ENCODE results near the gene MAPK12. TPM values are rescaled to one million over a fixed set of nuclear protein-coding genes. Genes with fewer than 3 reads are reported as not detected.

The MAPK12 gene
- polyA plus RNA-seq, 1 donor from 2014 or later: 36.7 TPM

DNA sequence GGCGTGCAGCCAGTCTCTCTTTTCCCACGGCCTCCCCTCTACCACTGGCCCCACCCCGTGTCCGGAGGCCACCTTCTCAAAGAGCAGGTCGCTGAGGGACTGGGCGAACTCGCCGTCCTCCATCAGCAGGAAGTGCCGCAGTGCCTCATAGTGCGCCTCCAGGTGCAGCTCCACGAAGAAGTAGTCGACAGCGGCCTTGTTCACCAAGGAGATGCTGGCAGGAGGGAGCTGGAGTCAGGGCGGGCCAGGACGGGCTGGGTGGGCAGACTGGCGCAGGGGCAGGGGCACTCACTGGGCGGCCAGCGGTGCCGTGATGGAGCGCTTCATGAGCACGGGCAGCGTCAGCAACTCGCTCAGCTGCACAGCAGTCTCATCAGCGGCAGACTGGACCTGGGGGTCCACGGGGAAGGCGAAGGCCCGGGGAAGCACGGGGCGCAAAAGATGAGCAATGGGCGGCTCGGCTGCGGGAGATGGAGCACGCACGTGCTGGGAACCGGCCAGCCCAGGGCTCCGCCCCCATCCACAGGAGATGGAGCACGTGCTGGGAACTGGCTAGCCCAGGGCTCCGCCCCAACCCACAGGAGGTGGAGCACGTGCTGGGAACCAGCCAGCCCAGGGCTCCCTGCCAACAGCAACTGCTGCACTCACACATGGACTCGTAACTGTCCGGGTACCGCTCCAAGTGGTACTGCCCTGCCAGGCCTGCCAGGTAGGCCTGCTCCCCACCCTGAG is 42.3 kb downstream of the MAPK12 start:
- Histone ChIP-seq H3K27ac (ENCODE audit: low read length) (no peak overlapping the region), H4K20me1 (ENCODE audit: insufficient read depth) (no peaks in the 10 kb centered on the region), H3K79me2 (replicated peaks; ENCODE audit: insufficient read depth, low read length) (no peaks in the 10 kb centered on the region), H3K9me3 (ENCODE audit: low read length) (no peaks in the 10 kb centered on the region), H2AFZ (ENCODE audit: low read depth, low read length) (no peak overlapping the region), H3K36me3 (ENCODE audit: insufficient read depth, low read length) (no peaks in the 10 kb centered on the region), H3K9me2 (ENCODE audit: insufficient read depth, low read length) (no peaks in the 10 kb centered on the region), H3K9ac (ENCODE audit: low read length) (no peak overlapping the region), H3F3A (ENCODE audit: insufficient read depth, low read length, poor library complexity, severe bottlenecking) (no peaks in the 10 kb centered on the region), H3K4me3 (ENCODE audit: low read length) (no peak overlapping the region), H3K27me3 (ENCODE audit: insufficient read depth, low read depth, low read length) (no peaks in the 10 kb centered on the region), H3K4me2 (ENCODE audit: low read length) (no peak overlapping the region)
- no peak for TF ChIP-seq EZH2 (IDR thresholded peaks at IDR 0.05; ENCODE audit: borderline replicate concordance, insufficient read depth, low read length, poor library complexity, severe bottlenecking)
- TF ChIP-seq SMC3 (conservative IDR thresholded peaks at IDR 0.05; ENCODE audit: poor library complexity): no peak
- no peak for TF ChIP-seq MXI1 (conservative IDR thresholded peaks at IDR 0.05; ENCODE audit: poor library complexity, severe bottlenecking)
- TF ChIP-seq EP300 (conservative IDR thresholded peaks at IDR 0.05; ENCODE audit: poor library complexity, severe bottlenecking): no peak
- TF ChIP-seq TAF1 (IDR thresholded peaks at IDR 0.05; ENCODE audit: low read depth): no peak
- TF ChIP-seq POLR2AphosphoS5 (IDR thresholded peaks at IDR 0.05): no peak
- TF ChIP-seq RAD21 (conservative IDR thresholded peaks at IDR 0.05): no peak
- TF ChIP-seq, protein P1, sequence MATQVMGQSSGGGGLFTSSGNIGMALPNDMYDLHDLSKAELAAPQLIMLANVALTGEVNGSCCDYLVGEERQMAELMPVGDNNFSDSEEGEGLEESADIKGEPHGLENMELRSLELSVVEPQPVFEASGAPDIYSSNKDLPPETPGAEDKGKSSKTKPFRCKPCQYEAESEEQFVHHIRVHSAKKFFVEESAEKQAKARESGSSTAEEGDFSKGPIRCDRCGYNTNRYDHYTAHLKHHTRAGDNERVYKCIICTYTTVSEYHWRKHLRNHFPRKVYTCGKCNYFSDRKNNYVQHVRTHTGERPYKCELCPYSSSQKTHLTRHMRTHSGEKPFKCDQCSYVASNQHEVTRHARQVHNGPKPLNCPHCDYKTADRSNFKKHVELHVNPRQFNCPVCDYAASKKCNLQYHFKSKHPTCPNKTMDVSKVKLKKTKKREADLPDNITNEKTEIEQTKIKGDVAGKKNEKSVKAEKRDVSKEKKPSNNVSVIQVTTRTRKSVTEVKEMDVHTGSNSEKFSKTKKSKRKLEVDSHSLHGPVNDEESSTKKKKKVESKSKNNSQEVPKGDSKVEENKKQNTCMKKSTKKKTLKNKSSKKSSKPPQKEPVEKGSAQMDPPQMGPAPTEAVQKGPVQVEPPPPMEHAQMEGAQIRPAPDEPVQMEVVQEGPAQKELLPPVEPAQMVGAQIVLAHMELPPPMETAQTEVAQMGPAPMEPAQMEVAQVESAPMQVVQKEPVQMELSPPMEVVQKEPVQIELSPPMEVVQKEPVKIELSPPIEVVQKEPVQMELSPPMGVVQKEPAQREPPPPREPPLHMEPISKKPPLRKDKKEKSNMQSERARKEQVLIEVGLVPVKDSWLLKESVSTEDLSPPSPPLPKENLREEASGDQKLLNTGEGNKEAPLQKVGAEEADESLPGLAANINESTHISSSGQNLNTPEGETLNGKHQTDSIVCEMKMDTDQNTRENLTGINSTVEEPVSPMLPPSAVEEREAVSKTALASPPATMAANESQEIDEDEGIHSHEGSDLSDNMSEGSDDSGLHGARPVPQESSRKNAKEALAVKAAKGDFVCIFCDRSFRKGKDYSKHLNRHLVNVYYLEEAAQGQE (IDR thresholded peaks at IDR 0.05; ENCODE audit: borderline replicate concordance): no peak
- TF ChIP-seq, protein P2, sequence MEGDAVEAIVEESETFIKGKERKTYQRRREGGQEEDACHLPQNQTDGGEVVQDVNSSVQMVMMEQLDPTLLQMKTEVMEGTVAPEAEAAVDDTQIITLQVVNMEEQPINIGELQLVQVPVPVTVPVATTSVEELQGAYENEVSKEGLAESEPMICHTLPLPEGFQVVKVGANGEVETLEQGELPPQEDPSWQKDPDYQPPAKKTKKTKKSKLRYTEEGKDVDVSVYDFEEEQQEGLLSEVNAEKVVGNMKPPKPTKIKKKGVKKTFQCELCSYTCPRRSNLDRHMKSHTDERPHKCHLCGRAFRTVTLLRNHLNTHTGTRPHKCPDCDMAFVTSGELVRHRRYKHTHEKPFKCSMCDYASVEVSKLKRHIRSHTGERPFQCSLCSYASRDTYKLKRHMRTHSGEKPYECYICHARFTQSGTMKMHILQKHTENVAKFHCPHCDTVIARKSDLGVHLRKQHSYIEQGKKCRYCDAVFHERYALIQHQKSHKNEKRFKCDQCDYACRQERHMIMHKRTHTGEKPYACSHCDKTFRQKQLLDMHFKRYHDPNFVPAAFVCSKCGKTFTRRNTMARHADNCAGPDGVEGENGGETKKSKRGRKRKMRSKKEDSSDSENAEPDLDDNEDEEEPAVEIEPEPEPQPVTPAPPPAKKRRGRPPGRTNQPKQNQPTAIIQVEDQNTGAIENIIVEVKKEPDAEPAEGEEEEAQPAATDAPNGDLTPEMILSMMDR (IDR thresholded peaks at IDR 0.05; ENCODE audit: poor library complexity, severe bottlenecking): no peak

DNA sequence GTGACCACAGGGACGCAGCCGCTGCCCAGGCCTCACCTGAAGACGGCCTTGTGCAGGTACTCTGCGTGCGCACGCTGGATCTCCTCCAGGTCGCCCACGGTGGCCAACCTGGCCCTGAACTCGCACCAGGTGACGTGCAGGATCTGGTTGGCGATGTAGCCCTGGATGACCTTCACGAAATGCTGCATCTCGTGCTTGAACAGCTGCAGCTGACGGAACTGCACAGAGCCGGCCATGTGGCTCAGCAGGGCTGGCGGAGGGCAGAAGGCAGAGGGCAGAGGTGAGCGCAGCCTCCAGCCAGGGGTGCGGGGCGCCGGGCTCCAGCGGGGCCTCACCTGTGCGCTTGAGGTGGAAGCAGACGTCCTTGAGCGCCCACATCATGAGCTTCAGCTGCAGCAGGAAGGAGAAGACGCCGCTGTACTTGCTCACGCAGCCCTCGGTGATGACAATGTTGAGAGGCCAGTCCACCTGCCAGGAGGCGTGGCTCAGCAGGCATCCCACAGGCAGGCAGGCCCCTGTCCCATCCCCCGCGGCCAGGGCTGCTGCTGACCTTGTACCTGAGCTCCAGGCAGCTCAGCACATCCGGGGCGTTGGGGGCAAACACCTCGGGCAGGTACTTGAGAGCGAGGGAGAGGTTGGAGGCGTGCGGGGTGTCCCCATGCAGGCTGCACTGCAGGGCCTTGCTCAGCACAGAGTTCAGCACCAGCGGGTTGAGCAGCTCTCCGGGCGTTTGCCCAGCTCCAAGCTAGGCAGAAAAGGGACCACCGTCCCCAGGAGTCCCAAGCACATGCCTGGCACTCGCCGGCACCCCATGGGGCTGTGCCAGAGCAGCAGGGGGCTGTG is 43.1 kb downstream of the MAPK12 start:
- Histone ChIP-seq H2AFZ (ENCODE audit: low read depth, low read length) (no peak overlapping the region), H3K4me2 (ENCODE audit: low read length) (no peak overlapping the region), H3K27me3 (ENCODE audit: insufficient read depth, low read depth, low read length) (no peaks in the 10 kb centered on the region), H3K36me3 (ENCODE audit: insufficient read depth, low read length) (no peaks in the 10 kb centered on the region), H3K9me3 (ENCODE audit: low read length) (no peaks in the 10 kb centered on the region), H3K79me2 (replicated peaks; ENCODE audit: insufficient read depth, low read length) (no peaks in the 10 kb centered on the region), H3K9me2 (ENCODE audit: insufficient read depth, low read length) (no peaks in the 10 kb centered on the region), H3K27ac (ENCODE audit: low read length) (no peak overlapping the region), H3K4me3 (ENCODE audit: low read length) (no peak overlapping the region), H3K9ac (ENCODE audit: low read length) (no peak overlapping the region), H3F3A (ENCODE audit: insufficient read depth, low read length, poor library complexity, severe bottlenecking) (no peaks in the 10 kb centered on the region), H4K20me1 (ENCODE audit: insufficient read depth) (no peaks in the 10 kb centered on the region)
- TF ChIP-seq RAD21 (conservative IDR thresholded peaks at IDR 0.05): no peak
- TF ChIP-seq MXI1 (conservative IDR thresholded peaks at IDR 0.05; ENCODE audit: poor library complexity, severe bottlenecking): no peak
- no peak for TF ChIP-seq TAF1 (IDR thresholded peaks at IDR 0.05; ENCODE audit: low read depth)
- no peak for TF ChIP-seq EP300 (conservative IDR thresholded peaks at IDR 0.05; ENCODE audit: poor library complexity, severe bottlenecking)
- no peak for TF ChIP-seq EZH2 (IDR thresholded peaks at IDR 0.05; ENCODE audit: borderline replicate concordance, insufficient read depth, low read length, poor library complexity, severe bottlenecking)
- TF ChIP-seq, protein P2 (IDR thresholded peaks at IDR 0.05; ENCODE audit: poor library complexity, severe bottlenecking): no peak
- TF ChIP-seq, protein P1 (IDR thresholded peaks at IDR 0.05; ENCODE audit: borderline replicate concordance): no peak
